ENCODE measurements around the gene TOX2. TPM values are rescaled to one million over a fixed set of nuclear protein-coding genes. Genes with fewer than 3 reads are reported as not detected.

The TOX2 gene
- total and polyA plus RNA-seq, 9 donors = 0.69 to 5.6 (median 1.8) TPM

- Histone ChIP-seq H3K27me3 (no peaks in the 10 kb centered on the region), H3K9me3 (no peaks in the 10 kb centered on the region), H3K4me1 (ENCODE audit: insufficient read depth) (no peaks in the 10 kb centered on the region), H3K27ac (no peak overlapping the region), H3K36me3 (no peaks in the 10 kb centered on the region), H3K4me3 (no peak overlapping the region)
- no peak for DNase-seq
- TF ChIP-seq EP300 (IDR thresholded peaks at IDR 0.05) (no peak), POLR2A (IDR thresholded peaks at IDR 0.05) (no peak), CTCF (IDR thresholded peaks at IDR 0.05) (no peak)
- intact Hi-C loops (cut with DNase I) = no loop called here
- WGBS, 3 donors = 70 to 94% (median 76%) methylated on average over 2 of the region's 2 CpGs
Observed at GRCh38 chr20:43946206-43946491, 31.5 kb downstream of the TOX2 start.

- Histone ChIP-seq H3K36me3 (no peaks in the 10 kb centered on the region), H3K4me1 (ENCODE audit: insufficient read depth) (no peaks in the 10 kb centered on the region), H3K27me3 (no peaks in the 10 kb centered on the region), H3K27ac (no peak overlapping the region), H3K9me3 (no peaks in the 10 kb centered on the region), H3K4me3 (no peak overlapping the region)
- DNase-seq = no peak
- TF ChIP-seq EP300 (IDR thresholded peaks at IDR 0.05) (no peak), CTCF (IDR thresholded peaks at IDR 0.05) (no peak), POLR2A (IDR thresholded peaks at IDR 0.05) (no peak)
- intact Hi-C loops (cut with DNase I) = no loop called here
- 66 to 72% (median 67%) methylated on average over 9 of the region's 9 CpGs for WGBS, 3 donors
Observed at GRCh38 chr20:43946659-43947315, 32.1 kb downstream of the TOX2 start.

GRCh38 chr20:43947316-43947710 lies 32.7 kb downstream of the TOX2 start:
- Histone ChIP-seq H3K36me3 (no peaks in the 10 kb centered on the region), H3K4me1 (ENCODE audit: insufficient read depth) (no peaks in the 10 kb centered on the region), H3K4me3 (no peak overlapping the region), H3K27me3 (no peaks in the 10 kb centered on the region), H3K27ac (no peak overlapping the region), H3K9me3 (no peaks in the 10 kb centered on the region)
- DNase-seq = no peak
- intact Hi-C loops (cut with DNase I) = no loop called here
- WGBS, 3 donors = 76 to 83% (median 79%) methylated on average over 6 of the region's 6 CpGs
- TF ChIP-seq CTCF (IDR thresholded peaks at IDR 0.05) (no peak), EP300 (IDR thresholded peaks at IDR 0.05) (no peak), POLR2A (IDR thresholded peaks at IDR 0.05) (no peak)

GRCh38 chr20:43948455-43948854 lies 33.8 kb downstream of the TOX2 start:
- intact Hi-C loops (cut with DNase I) = no loop called here
- Histone ChIP-seq H3K4me1 (ENCODE audit: insufficient read depth) (no peaks in the 10 kb centered on the region), H3K27me3 (no peaks in the 10 kb centered on the region), H3K4me3 (no peak overlapping the region), H3K27ac (no peak overlapping the region), H3K36me3 (no peaks in the 10 kb centered on the region), H3K9me3 (no peaks in the 10 kb centered on the region)
- TF ChIP-seq EP300 (IDR thresholded peaks at IDR 0.05) = no peak
- DNase-seq = no peak
- WGBS, 3 donors = 66 to 76% (median 67%) methylated on average over 8 of the region's 8 CpGs

- intact Hi-C loops (cut with DNase I) = no loop called here
- Histone ChIP-seq H3K9me3 (no peaks in the 10 kb centered on the region), H3K36me3 (no peaks in the 10 kb centered on the region), H3K27me3 (no peaks in the 10 kb centered on the region), H3K4me3 (no peak overlapping the region), H3K27ac (no peak overlapping the region), H3K4me1 (ENCODE audit: insufficient read depth) (no peaks in the 10 kb centered on the region)
- TF ChIP-seq EP300 (IDR thresholded peaks at IDR 0.05) (no peak), CTCF (IDR thresholded peaks at IDR 0.05) (no peak), POLR2A (IDR thresholded peaks at IDR 0.05) (no peak)
- no peak for DNase-seq
- WGBS, 3 donors = 92 to 94% (median 94%) methylated on average over 6 of the region's 6 CpGs
Observed at GRCh38 chr20:43949248-43949647, 34.6 kb downstream of the TOX2 start.

Data from ovary (tissue), 9 donors.